Hematopoietic multipotent progenitor cell treated with erythropoietin and hydrocortisone succinate and interleukin-3 and kit ligand, for 15 days (in vitro differentiated cells): Measurements from ENCODE around the gene SLAMF6.
A peak's percentile ranks its signal among the peaks of the same experiment; 100 is the strongest.
"Not testable (repeated sequence)": the region's sequence is repeated elsewhere in the genome, so short reads cannot be mapped to it uniquely, and the experiment has no call there.

Experiments
- DNase-seq: peaks from one replicate; pipeline ENCODE4 v3.0.0-alpha.2; 2015; ENCODE audit warnings: low spot score

Gene SLAMF6

GRCh38 chr1:160522622-160523345, at the start of gene SLAMF6:
SLAMF6 (minus strand) TSS chr1:160523255; CDS start chr1:160523192, 63 bp downstream.
- DNase-seq: peak; percentile 33

GRCh38 chr1:160570840-160571239, 47.8 kb upstream of the SLAMF6 start:
- no peak for DNase-seq

GRCh38 chr1:160569806-160570205, 46.8 kb upstream of the SLAMF6 start:
- DNase-seq: no peak

- DNase-seq: no peak
These were observed 45.0 kb upstream of the SLAMF6 start for GRCh38 chr1:160567858-160568682.

- DNase-seq: no peak
These were observed 44.3 kb upstream of the SLAMF6 start for GRCh38 chr1:160567341-160567740.

GRCh38 chr1:160565564-160565963, 42.5 kb upstream of the SLAMF6 start:
- no peak for DNase-seq

- not testable (repeated sequence) for DNase-seq
These were observed 40.2 kb upstream of the SLAMF6 start for GRCh38 chr1:160563230-160563629.

- not testable (repeated sequence) for DNase-seq
These were observed 39.7 kb upstream of the SLAMF6 start for GRCh38 chr1:160562745-160563144.

- DNase-seq: no peak
These were observed 37.8 kb upstream of the SLAMF6 start for GRCh38 chr1:160560806-160561205.

- no peak for DNase-seq
These were observed 37.1 kb upstream of the SLAMF6 start for GRCh38 chr1:160560045-160560705.

GRCh38 chr1:160559437-160559836, 36.4 kb upstream of the SLAMF6 start:
- DNase-seq: not testable (repeated sequence)

GRCh38 chr1:160558660-160559380, 35.8 kb upstream of the SLAMF6 start:
- no peak for DNase-seq

- no peak for DNase-seq
These were observed 30.7 kb upstream of the SLAMF6 start for GRCh38 chr1:160553778-160554177.

GRCh38 chr1:160552425-160552824, 29.4 kb upstream of the SLAMF6 start:
- DNase-seq: no peak

GRCh38 chr1:160550572-160551034, 27.5 kb upstream of the SLAMF6 start:
- peak; percentile 28 for DNase-seq

GRCh38 chr1:160549665-160550006, 26.6 kb upstream of the SLAMF6 start:
- no peak for DNase-seq

- DNase-seq: no peak
These were observed 26.1 kb upstream of the SLAMF6 start for GRCh38 chr1:160548960-160549664.

GRCh38 chr1:160548183-160548582, 25.1 kb upstream of the SLAMF6 start:
- no peak for DNase-seq

- no peak for DNase-seq
These were observed 24.4 kb upstream of the SLAMF6 start for GRCh38 chr1:160547422-160547821.

- no peak for DNase-seq
These were observed 23.9 kb upstream of the SLAMF6 start for GRCh38 chr1:160546942-160547341.

GRCh38 chr1:160544647-160545046, 21.6 kb upstream of the SLAMF6 start:
- peak; percentile 56 for DNase-seq
